Panc1 (cell line): ENCODE data around the gene POLR3B. TPM values are rescaled to one million over a fixed set of nuclear protein-coding genes. Genes with fewer than 3 reads are reported as not detected.

Experiments used
- ATAC-seq: fragments of 200-7000 bp; cut with Tn5 transposase; 2 replicates; pipeline ENCODE4 v1.9.1; 2020; ENCODE audit warnings: mild to moderate bottlenecking, moderate library complexity
- BruUV-seq: library from RNA; stranded (reverse); fragments of 400-500 nt; replicated peaks from 2 replicates; lab custom pipeline; 2021; lab: Mats Ljungman, UMichigan
- CTCF ChIA-PET: fragments of 300-600 bp; sonication (Branson Sonifier 250); formaldehyde crosslinking; loops from one replicate; lab custom pipeline; 2022; ENCODE audit warnings: antibody characterized with exemption; lab: Charles Lee
- POLR2A ChIA-PET: fragments of 300-600 bp; sonication (Branson Sonifier 250); formaldehyde crosslinking; loops from one replicate; lab custom pipeline; 2022; ENCODE audit warnings: antibody characterized with exemption; lab: Charles Lee
- DNase-seq: peaks from one replicate; pipeline ENCODE4 v3.0.0-alpha.2; 2010; ENCODE audit warnings: low read depth, low spot score
- H3K27ac ChIP-seq: 2 replicates; pipeline ENCODE4 v1.5.1; 2011; ENCODE audit warnings: mild to moderate bottlenecking, low read length, inconsistent platforms
- H3K27me3 ChIP-seq: fragments of 200-500 bp; sonication (Bioruptor generic); 2 replicates; pipeline ENCODE4 v1.6.0; 2014; ENCODE audit warnings: low read length, inconsistent platforms; ENCODE audit not compliant: control insufficient read depth, insufficient read depth
- H3K36me3 ChIP-seq: fragments of 200-500 bp; sonication (Bioruptor generic); 2 replicates; pipeline ENCODE4 v1.5.1; 2014; ENCODE audit warnings: inconsistent platforms, mild to moderate bottlenecking, low read length, moderate library complexity; ENCODE audit not compliant: control insufficient read depth, insufficient read depth
- H3K4me1 ChIP-seq: 2 replicates; pipeline ENCODE4 v1.5.1; 2011; ENCODE audit warnings: inconsistent platforms, mild to moderate bottlenecking, low read length, moderate library complexity; ENCODE audit not compliant: control insufficient read depth, insufficient read depth
- H3K4me3 ChIP-seq, 2 experiments: 2 replicates each; pipeline ENCODE4 v1.5.1; 2011 to 2012; ENCODE audit warnings: low read depth in 2 of 2, low read length in 2 of 2, mild to moderate bottlenecking in 2 of 2, inconsistent platforms in 1 of 2, moderate library complexity in 1 of 2
- H3K9me3 ChIP-seq: fragments of 200-500 bp; sonication (Bioruptor generic); 2 replicates; pipeline ENCODE4 v1.5.1; 2014; ENCODE audit warnings: low read depth, mild to moderate bottlenecking, inconsistent platforms, low read length, moderate library complexity; ENCODE audit not compliant: control insufficient read depth, insufficient read depth
- CTCF ChIP-seq: fragments of 450-650 bp; IDR thresholded peaks from 2 replicates; pipeline ENCODE4 v1.5.1; 2017; ENCODE audit warnings: mild to moderate bottlenecking
- POLR2AphosphoS5 ChIP-seq: IDR thresholded peaks from 2 replicates; pipeline ENCODE4 v1.6.1; 2012; ENCODE audit warnings: mild to moderate bottlenecking, low read depth, low read length, moderate library complexity
- REST ChIP-seq, 2 experiments: IDR thresholded peaks; 2 replicates each; pipeline ENCODE4 v1.6.1; 2011 to 2012; ENCODE audit warnings: low read depth in 2 of 2, control low read depth in 1 of 2, low read length in 1 of 2, mild to moderate bottlenecking in 1 of 2, moderate library complexity in 1 of 2; ENCODE audit not compliant: insufficient read depth in 1 of 2
- SIN3A ChIP-seq: IDR thresholded peaks from 2 replicates; pipeline ENCODE4 v1.6.1; 2012; ENCODE audit warnings: low read depth, mild to moderate bottlenecking, low read length, moderate library complexity, borderline replicate concordance; ENCODE audit not compliant: insufficient read depth
- TCF7L2 ChIP-seq: IDR thresholded peaks from 2 replicates; pipeline ENCODE4 v1.6.1; 2011; ENCODE audit warnings: mild to moderate bottlenecking, low read depth, low read length, inconsistent platforms
- in situ Hi-C: cut with HindIII; loops from 2 replicates; pipeline ENCODE4 v1.10.0; 2016; ENCODE audit warnings: low sequenced_read_pairs, low pct_unique_long_range_greater_than_20kb
- intact Hi-C: fragments of 100-400 bp; cut with micrococcal nuclease; formaldehyde crosslinking; loops from one replicate; pipeline ENCODE4 v1.10.0; 2022; ENCODE audit not compliant: unreplicated experiment
- total RNA-seq: library from RNA; stranded (reverse); gene quantifications from one replicate; pipeline ENCODE4 v1.2.1, GENCODE V29; 2021; ENCODE audit not compliant: unreplicated experiment

POLR3B gene
- total RNA-seq, 1 experiment from 2014 or later = 8.2 TPM

- intact Hi-C loops = no loop called here
- no peak for DNase-seq
- POLR2A ChIA-PET = no interaction called here
- Histone ChIP-seq H3K4me3 (no peak overlapping the region), H3K36me3 (no peaks in the 10 kb centered on the region), H3K27ac (no peak overlapping the region), H3K4me1 (no peaks in the 10 kb centered on the region), H3K9me3 (no peaks in the 10 kb centered on the region), H3K27me3 (peaks cover 8% of the 10 kb centered on the region)
- BruUV-seq = no TSS peak
- TF ChIP-seq POLR2AphosphoS5 = no peak
- TF ChIP-seq SIN3A = no peak
- no peak for TF ChIP-seq REST (IDR thresholded peaks at IDR 0.05; ENCODE audit: insufficient read depth in 1 of 2, low read depth in 2 of 2, low read length in 1 of 2)
- TF ChIP-seq CTCF = no peak
- no peak for TF ChIP-seq TCF7L2
- CTCF ChIA-PET = no interaction called here
- no peak for ATAC-seq
- in situ Hi-C loops = no loop called here
These were observed 48.9 kb upstream of the POLR3B start for GRCh38 chr12:106308611-106309010.

- no peaks in the 10 kb centered on the region for H3K36me3 ChIP-seq
- DNase-seq (no peak), ATAC-seq (no peak)
- POLR2A ChIA-PET = no interaction called here
- intact Hi-C loops (no loop called here), in situ Hi-C loops (no loop called here)
- no peak overlapping the region for H3K4me3 ChIP-seq
- CTCF ChIA-PET = interaction anchor here (0.6 kb wide), 1 partner anchor 35 kb away, joined by 6 read pairs; no protein-coding TSS in a partner anchor
- BruUV-seq = no TSS peak
- TF ChIP-seq TCF7L2 (no peak), POLR2AphosphoS5 (no peak), CTCF (no peak), REST (IDR thresholded peaks at IDR 0.05; ENCODE audit: insufficient read depth in 1 of 2, low read depth in 2 of 2, low read length in 1 of 2) (no peak), SIN3A (no peak)
- peaks cover 8% of the 10 kb centered on the region for H3K27me3 ChIP-seq
- no peak overlapping the region for H3K27ac ChIP-seq
- H3K4me1 ChIP-seq = no peaks in the 10 kb centered on the region
- no peaks in the 10 kb centered on the region for H3K9me3 ChIP-seq
These were observed 47.7 kb upstream of the POLR3B start for GRCh38 chr12:106309671-106310505.
